HS-27A (cell line): ENCODE data around the gene TCEANC.
"Not testable (repeated sequence)": the region's sequence is repeated elsewhere in the genome, so short reads cannot be mapped to it uniquely, and the experiment has no call there.

ENCODE experiments used
- DNase-seq: peaks from one replicate; pipeline ENCODE4 v3.0.0-alpha.2; 2012; ENCODE audit warnings: low read depth, missing footprints

Gene TCEANC

DNA sequence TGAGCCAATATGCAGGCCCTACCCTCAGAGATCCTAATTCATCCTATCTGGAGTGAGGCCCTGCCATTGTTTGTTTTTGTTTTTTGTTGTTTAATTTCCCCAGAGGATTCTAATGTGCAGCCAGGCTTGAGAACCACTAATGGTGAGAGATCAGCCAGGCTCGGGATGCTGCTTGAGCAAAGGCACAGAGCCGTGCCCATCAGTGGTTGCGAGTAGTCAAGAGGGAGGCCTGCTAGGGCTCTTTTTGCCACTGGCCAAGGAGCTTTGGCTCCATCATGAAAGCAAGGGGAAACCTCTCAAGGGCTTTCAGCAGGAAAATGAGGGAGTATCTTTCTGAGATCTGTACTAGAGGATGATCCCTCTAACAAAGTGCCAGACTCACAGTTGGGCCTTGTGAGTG is 2.7 kb downstream of the TCEANC start:
- DNase-seq, result no peak

DNA sequence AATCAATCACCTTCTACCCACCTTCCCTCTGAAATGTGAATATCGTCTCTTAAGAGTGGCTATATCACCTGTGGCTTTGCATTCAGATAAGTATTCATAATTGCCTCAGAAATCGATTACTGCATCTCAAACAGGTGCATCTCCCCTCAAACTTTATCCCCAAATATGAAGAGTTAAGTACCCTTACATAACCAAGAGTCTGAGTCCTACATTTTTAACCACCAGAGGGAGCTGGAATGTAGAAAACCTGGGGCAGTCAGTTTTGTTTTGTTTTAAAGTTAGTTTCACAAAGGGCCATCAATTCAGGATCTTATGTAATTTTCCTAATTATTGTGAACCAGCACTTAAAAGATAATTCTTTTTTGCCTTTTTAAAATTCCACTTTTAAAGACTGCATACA is 5.7 kb downstream of the TCEANC start:
- DNase-seq, result no peak

DNA sequence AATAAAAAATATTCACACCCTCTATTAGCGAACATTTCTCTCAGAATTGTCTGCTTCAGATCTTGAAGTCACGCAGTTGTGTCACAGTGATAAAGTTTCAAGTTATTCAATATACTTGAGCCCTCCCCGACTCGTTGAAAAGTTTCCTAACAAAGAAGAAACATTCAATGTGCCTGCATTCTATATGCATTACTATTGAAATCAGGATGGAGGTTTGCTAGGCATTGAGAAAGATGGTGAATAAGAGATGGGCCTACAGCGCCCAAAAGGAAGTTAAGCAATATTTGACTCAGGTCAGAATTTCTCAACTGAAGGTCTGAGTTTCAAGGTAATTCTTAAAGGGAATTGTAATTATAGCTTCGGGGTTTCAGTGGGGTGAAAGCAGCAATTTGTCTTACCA is 6.1 kb downstream of the TCEANC start:
- no peak for DNase-seq

DNA sequence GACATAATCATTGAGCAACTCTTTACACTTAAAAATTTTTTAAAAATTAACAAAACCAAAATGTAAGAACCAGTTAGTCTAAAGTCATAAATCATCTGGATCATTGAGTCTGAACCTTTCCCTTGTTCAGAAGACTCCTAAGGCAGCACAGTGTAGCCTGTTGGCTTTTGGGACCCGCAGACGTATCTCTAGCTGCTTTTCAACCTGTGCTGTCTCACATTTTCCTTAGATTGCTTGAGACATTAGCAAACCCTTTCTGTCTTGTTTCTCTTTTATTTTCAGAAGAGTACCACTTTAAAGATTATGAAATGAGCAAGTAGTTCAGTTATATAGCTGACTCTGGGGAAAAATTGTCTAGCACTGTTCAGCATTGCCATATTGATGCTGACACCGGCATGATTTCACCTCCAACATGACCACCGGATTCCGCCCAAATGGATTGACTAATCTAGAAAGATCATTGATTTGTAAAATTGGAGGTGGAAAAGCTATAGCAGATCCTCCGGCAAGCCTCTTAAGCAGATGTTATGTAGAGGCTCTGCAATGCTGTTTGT is 8.9 kb downstream of the TCEANC start:
- DNase-seq, result no peak

DNA sequence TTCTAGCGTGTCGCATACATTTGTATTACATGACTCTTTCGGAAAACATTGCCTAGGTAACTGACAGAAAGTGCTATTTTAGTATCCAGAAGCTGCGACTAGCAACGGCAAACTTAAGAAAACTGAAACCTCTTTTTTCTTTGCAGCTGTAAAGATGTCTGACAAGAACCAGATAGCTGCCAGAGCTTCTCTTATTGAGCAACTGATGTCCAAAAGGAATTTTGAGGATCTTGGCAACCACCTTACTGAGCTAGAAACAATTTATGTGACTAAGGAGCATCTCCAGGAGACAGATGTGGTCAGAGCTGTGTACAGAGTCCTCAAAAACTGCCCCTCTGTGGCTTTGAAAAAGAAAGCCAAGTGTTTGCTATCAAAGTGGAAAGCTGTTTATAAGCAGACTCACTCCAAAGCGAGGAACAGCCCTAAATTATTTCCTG is 9.4 kb downstream of the TCEANC start:
- DNase-seq, result no peak

DNA sequence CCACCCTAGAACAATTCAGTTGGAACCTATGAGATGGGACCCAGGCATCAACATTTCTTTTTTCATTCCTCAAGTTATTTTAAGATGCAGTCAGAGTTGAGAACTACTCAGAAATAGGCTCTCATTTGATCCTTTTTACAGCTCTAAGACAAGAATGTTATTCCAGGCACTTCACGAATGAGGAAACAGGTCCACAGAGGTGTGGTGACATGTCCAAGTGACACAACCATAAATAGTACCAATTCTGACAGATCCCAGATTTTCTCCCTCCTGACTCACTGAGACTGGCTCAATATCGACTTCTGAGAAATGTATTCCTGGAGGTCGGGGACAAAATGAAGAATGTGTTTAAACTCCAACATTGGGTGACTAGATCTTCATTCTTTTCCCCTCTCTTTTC is 11.1 kb downstream of the TCEANC start:
- DNase-seq, result no peak

DNA sequence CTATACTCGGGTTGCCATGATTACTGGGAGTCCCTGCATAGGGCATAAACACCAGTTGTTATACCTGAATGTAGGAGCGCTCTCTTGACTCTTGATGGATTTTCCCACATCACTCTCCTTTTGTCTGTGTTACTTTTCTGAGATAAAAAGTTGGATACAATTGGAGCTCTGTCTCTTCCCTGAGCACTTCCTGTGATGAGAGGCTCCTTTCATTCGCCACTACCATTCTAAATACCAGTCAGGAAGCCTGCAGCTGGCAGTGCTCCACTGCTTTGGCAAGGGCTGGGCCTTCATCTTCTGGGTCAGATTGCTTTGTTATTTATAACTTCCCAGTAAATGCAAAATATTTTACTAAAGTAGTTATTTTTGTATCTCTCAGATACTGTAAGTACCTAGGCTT is 13.9 kb downstream of the TCEANC start:
- no peak for DNase-seq

DNA sequence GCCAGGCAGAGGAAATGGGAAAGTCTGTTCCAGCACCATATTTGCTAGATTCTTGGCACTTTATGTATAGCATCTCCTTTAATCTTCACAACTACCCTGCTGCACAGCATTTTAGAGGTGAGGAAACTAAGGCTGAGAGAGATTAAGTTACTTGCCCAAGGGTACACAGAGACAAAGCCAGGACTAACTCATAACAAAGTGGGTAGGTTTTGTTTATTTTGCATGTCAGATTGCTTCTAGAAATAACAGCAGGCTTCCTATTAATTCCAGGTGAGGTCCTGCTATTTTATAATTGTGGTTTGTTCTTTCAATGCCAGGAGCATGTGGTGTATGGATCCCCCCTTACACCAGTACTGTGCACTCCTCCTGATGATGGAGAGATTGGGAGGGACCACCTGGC is 15.0 kb downstream of the TCEANC start:
- DNase-seq, result no peak

DNA sequence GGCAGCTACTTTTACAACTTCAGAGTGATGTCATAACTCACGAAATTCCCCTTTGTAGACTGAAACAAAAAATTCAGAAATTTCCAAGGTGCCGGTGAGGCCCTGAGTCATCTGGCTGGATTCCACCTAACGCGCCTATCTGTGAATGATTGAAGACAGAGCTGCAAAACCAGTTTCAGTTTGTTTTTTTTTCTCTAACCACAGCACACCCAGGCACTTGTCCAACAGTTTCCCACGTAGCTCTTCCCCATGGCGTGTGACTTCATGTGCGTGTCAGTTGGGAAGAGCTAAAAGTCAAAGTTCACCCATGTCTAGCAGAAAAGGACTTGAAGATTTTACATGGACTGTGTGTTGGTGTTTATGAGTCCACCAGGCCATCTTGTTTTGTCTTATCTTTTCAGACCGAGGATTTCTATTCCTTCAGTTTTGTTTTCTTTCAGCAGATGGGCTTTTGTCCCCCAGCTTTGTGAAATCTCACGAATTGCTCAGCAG is 16.4 kb downstream of the TCEANC start:
- DNase-seq, result peak; percentile 38

DNA sequence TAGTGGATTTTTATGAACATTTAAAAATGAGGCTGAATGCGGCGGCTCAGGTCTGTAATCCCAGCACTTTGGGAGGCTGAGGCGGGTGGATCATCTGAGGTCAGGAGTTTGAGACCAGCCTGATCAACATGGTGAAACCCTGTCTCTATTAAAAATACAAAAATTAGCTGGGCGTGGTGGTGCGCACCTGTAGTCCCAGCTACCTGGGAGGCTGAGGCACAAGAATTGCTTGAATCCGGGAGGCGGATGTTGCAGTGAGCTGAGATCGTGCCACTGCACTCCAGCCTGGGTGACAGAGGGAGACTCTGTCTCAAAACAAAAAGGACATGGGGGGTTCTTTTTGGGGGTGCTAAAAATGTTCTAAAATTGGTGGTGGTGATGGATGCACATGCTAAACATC is 16.8 kb downstream of the TCEANC start:
- not testable (repeated sequence) for DNase-seq

DNA sequence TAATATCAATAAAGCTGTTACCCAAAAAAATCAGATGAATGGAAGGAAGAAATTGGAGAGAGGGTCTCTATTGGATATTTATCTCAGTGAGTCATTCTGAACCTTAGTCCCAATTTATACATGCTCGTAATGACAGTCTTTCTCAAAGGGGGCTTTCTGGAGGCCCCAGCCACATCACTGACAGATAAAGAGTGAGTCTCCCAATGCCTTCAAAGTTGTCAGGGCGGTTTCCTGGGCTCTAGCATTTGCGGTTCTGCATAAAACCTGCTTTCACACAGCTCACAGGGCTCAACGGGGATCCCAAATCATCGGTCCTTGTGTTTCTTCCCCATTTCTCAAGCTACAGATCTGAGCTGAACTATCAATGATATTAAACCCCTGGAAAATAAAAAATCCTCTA is 17.3 kb downstream of the TCEANC start:
- no peak for DNase-seq

DNA sequence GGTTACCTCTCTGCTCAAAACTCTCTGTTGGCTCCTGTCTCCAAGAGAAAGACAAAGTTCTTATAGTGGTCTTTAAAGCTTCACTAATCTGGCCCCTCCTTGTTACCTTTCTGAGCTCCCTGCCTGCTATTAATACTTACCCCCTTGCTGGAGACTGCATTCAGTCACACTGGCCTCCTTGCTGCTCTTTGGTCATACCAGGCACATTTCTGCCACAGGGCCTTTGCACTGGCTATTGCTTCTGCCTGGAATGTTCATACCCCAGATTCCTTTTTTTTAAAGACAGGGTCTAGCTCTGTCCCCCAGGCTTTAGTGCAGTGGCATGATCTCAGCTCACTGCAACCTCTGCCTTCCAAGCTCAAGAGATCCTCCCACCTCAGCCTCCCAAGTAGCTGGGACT is 20.1 kb downstream of the TCEANC start:
- DNase-seq, result no peak

DNA sequence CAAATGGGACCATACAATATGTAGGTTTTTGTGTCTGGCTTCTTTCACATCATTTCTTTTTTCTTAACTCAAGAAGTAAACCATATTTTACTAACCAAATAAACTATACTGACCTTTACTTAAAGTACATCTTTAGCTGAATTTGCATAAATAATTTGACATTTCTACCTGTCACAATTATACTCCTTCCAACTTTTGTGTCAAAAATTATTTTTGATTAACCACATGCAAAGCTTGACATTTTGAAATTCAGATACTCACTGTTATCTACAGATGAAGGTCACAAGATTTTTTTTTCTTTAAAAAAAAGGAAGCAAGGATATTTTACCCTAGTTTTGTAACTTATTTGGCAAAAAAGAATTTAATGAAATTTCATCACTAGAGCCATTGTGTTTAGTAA is 23.9 kb downstream of the TCEANC start:
- DNase-seq, result no peak

DNA sequence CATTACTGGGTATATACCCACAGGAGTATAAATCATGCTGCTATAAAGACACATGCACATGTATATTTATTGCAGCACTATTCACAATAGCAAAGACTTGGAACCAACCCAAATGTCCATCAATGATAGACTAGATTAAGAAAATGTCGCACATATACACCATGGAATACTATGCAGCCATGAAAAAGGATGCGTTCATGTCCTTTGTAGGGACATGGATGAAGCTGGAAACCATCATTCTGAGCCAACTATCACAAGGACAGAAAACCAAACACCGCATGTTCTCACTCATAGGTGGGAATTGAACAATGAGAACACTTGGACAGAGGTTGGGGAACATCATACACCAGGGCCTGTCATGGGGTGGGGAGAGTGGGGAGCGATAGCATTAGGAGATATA is 26.8 kb downstream of the TCEANC start:
- DNase-seq, result not testable (repeated sequence)

DNA sequence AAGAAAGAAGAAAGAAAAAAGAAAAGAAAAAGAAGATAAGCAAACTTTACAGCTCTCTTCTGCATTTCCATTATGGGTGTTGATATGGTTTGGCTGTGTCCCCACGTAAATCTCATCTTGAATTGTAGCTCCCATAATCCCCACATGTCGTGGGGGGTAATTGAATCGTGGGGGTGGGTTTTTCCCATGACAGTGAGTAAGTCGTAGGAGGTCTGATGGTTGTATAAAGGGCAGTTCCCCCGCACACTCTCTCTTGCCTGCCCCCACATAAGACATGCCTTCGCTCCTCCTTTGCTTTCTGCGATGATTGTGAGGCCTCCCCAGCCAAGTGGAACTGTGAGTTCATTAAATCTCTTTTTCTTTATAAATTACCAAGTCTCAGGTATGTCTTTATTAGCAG is 28.7 kb downstream of the TCEANC start:
- DNase-seq, result no peak

DNA sequence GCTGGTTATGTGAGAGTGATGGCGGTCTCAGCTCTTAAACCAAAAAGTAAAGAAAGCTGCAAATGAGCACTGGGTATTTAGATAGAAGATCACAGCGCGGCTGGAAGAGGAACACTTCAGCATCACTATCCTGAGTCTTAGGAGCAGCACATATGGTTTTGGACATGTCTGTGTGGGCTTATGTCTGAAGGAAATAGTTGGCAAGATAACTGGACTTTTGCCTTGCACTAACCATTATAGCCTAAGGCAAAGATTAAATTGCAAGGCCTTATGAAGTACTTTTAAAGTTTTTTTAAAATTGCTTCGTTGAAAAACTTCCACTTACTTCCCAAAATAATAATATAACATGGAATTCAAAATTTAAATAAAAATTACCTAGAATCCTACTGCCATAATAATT is 31.4 kb downstream of the TCEANC start:
- no peak for DNase-seq

DNA sequence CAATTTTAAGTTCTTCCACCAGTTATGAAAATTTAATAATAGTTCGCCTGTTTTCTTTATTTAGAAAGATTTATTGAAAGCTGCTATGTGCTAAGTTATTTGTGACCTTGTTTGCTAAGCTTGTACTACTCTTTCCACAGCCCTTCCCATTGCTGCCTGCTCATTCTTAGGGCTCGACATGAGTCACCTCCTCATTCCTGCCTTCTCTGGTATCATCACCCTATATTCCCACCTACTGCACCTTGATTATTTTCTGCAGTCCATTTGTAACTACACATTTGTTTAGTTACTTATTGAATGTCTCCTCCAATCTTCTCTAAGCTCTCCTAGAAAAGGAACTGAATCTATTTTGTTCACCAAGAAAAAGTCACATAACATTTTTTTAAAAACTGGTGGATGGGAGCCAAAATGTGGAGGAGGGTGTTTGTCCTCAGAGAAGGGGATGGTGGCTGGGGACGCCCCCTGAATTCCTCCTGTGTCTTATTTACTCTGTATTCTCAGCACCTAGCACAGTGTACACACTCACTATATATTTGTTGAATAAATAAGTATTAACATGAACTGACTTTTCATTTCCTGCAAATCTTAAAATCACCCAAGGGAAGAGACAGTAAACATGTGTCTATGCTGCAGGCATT is 32.3 kb downstream of the TCEANC start:
- no peak for DNase-seq

DNA sequence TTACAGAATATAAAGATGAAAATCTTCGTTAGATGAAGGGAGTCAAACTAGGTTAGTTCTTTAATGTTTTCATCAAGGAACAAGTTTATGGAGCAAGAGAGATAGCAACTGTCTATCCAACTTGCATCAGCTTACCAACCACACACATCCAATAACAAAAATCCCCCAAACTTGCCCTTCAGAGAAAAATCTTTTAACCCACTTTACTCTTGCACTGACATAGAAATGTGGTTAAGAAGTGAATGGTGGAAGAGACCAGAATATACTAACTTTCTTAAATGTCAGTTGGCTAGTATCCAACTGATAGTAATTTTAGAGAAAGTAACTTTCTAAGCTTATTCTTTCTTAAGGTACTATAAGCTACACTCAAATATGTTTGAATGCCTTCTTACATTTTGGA is 34.3 kb downstream of the TCEANC start:
- DNase-seq, result no peak

DNA sequence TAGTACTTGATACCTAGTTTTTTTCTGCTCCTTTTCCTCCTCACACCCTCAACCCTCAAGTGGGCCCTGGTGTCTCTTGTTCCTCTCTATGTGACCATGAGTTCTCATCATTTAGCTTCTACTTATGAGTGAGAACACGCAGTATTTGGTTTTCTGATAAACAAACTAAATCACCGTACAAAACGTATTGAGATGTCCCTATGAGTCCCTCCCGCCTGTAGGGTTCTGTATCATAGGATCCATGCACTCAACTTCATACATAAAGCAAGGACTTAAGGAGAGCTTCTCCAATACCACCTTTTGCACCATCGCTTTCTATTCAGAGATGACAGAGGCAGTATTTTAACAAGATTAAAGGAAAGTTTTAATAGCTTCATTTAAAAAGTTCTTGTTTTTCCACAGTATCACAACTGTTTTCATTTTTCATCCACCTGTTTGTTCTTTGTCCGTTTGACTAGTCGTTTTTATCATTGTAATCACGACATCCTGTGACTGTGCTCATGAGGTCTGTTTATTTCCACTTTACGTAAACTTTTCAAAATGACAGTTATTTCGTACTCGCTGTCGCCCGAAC is 35.5 kb downstream of the TCEANC start:
- no peak for DNase-seq

DNA sequence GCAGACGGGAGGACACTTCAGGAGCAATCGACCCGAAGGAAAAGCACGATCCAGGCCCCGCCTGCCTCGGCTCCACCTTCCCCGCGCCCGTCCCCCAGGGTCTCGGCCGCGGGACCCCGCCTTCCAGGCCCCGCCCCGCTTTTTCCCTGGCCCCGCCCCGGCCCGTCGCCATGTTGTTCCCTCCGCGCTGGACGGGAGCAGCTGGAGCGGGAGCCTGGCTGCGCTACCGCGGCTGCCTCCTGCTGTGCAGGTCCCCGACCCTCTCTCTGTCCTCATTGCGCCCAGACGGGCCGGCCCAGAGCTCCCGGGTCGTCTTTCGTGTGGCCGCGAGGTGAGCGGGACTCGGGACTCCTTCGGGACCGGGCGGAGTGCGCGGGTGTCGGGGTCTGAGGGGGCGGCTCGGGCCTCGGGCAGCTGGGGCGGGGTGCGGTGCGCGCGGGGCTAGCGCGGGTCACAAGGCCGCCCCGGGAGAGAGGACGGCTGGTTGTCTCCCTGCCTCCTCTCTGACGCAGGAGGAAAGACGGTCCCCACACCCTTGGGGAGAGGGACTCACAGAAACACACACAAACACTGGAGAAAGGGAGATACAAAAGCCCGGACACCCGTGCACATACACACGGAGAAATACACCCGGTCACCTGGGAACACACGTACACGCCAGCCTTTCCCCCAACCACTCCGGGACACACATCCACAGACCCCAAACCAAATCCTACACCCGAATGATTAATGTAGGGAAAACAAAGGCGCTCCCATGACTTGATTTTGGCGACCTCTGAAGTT is 36.2 kb downstream of the TCEANC start, which contains the start of gene RAB9A:
Gene RAB9A (plus strand): TSS at position 171 of the 783 bp plus-strand sequence. CDS start 19,619 bp downstream, outside the sequence.
- DNase-seq, result peak; percentile 9

DNA sequence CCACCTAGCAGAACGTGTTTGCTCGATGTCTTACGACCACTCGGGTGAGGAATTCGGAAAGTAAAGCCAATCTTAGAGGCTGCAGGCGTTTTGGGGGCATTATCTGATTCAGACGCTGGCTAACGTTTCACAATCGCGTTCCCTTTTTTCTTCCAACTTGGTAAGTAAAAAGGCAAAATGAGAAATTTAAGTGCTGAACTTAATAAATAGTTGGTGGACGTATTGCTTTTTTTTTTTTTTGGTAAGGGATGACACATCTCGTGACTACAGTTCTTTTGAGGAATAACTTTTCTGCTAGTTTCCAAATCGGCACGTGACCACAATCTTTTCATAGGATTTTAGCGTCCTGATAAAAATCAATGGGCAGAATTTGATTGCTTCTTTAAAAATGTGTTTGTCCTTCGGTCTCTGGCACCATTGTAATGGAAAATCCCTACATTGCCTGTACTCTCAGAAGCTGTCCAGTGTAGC is 36.8 kb downstream of the TCEANC start:
- DNase-seq, result peak; percentile 14

DNA sequence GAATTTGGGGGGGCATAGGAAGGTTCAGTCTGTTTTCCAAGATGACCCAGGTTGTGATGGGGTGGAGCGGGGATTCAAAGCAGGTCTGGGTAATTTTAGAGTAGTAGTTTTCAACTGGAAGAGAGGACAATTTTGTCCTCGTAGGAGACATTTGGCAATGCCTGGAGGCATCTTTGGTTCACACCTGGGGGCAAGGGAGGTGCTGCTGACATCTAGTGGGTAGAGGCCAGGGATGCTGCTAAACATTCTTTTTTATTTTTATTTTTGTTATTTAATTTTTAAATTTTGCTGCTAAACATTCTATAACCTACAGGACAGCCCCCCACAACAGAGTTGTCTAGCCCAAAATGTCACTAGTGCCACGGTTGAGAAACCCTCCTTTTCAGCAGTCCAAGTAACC is 37.9 kb downstream of the TCEANC start:
- no peak for DNase-seq
